GM21717 (cell line): ENCODE data around the gene RAD18.

Experiments
- ATAC-seq: cut with Tn5 transposase; IDR thresholded peaks from one replicate; pipeline ENCODE4 v1.9.1; 2021; ENCODE audit warnings: mild to moderate bottlenecking, moderate library complexity; ENCODE audit not compliant: unreplicated experiment

RAD18 gene

GRCh38 chr3:8909160-8909559 lies 54.1 kb downstream of the RAD18 start:
- ATAC-seq, result no peak

- ATAC-seq, result no peak
Measured at GRCh38 chr3:8903191-8903590, 60.1 kb downstream of the RAD18 start.

DNA sequence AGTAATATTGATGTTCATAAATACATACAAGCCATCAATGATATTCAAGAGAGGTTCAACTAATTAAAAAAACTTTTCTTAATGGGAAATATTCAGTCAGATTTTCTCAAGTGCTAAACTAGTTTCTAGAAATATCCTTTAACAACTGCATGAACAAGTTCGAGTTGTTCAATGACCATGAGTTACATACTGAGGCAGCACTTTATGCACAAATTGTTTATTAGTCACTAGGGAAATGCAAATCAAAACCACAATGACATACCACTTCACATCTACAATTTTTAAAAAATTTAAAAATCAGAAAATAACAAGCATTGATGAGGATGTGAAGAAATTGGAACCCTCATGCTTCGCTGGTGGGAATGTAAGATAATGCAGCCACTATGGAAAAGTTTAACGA lies 62.4 kb downstream of the RAD18 start:
- no peak for ATAC-seq

DNA sequence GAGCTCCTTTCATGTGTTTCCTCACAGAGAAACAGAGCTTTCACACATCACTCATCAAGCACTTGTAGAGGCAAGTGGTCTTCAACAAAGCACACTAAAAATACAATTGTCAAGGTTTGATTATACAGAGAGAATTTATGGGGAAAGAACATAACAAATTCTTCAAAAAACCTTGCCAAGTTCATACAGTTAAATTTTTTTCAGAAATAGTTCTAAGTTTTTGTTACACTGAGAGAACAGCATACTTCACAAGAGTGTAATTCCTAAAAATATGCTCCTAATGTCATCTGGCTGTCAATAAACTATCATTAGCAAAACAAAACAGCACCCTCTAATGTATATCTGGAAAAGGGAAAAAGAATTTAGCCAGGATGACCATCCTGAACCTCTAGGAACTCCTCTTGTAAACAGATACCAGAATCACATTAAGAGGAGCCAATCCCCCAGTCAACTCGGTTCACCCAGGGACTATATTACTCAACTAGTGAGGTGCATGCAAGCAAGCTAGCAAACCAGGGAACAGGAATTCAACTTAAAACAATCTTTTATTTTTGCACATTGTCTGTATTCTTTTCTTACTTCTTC lies 63.3 kb downstream of the RAD18 start:
- no peak for ATAC-seq

DNA sequence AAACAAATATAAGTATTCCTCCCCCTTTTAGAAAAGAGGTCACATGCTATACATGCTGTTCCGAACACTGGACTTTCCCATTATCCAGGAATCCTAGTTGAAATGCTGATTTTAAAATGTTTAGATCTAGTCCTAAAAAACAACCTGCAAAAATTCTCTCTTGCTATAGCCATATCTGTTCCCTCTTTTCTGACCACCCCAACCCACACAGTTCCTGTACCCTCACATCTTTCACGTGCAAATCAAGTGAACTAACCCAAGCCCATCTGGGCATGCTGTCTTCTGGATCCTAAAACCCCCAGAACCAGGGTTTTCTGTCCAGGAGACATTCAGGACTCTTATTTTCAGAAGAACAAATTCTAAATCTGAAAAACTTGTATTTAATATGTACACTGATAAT lies 67.4 kb downstream of the RAD18 start:
- no peak for ATAC-seq

DNA sequence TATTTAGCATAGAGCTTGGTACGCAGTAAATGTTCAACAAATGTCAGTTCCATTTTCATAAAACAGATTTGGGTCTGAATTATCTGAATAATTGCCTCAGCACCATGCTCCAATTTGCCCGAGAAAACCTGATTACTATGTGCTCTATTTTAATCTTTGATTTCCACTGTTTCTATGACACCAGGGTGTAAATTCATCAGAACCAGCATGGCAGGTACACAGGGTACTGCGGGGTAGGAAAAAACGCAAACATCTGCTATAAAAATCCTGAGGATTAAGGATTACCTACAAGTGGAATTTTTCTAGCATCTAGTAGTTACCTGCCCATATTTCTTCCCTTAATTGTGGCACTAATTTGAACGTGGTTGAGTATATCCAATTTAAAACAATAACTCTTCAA lies 70.3 kb downstream of the RAD18 start:
- ATAC-seq, result no peak

GRCh38 chr3:8891774-8892173 lies 71.5 kb downstream of the RAD18 start:
- ATAC-seq, result no peak

DNA sequence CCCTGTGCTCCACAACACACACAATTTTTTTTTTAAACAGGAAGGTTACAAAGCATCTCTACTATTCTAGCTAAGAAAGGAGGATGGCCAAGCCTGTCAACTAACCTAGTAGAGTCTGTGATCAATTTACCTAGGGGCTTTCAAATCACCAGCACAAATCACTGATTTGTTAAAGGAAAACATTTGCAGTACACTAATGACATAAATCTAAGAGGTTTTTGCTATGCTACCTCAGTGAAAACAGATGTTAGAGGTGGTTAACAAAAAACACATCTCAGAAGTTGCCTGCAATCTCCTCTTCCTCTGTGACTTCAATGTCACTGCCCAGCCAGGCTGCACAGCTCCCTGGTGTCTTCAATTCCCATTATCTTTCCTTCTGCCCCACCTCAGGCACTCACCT lies 72.0 kb downstream of the RAD18 start:
- ATAC-seq, result no peak

DNA sequence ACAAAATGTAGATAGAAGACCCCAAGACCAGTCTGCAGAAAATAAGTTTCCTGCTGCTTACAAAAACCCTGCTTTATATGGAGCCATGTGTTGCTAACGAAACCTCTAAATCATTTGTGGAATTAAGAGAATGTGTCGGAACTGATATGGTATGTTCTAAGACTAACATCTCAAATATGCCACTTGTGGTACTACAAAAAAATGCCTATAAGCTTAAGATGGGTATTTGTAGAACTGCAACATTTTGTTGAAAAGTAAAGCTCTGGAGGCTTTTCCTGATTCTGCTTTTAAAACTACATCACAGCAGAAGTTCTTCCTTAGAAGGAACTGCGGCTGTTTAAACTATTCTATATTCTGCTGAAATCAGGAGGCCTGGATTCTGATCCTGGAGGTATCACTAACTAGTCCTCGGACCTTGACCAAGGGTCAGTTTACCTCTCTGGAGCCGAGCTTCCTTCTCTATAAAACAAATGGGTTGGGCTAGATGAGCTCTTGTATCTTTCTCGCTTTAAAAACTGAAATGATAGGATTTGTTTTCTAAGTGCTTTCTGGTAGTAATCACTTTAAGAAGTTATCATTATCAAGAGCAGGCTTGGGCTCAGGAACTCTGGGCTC lies 74.9 kb downstream of the RAD18 start:
- ATAC-seq, result no peak

DNA sequence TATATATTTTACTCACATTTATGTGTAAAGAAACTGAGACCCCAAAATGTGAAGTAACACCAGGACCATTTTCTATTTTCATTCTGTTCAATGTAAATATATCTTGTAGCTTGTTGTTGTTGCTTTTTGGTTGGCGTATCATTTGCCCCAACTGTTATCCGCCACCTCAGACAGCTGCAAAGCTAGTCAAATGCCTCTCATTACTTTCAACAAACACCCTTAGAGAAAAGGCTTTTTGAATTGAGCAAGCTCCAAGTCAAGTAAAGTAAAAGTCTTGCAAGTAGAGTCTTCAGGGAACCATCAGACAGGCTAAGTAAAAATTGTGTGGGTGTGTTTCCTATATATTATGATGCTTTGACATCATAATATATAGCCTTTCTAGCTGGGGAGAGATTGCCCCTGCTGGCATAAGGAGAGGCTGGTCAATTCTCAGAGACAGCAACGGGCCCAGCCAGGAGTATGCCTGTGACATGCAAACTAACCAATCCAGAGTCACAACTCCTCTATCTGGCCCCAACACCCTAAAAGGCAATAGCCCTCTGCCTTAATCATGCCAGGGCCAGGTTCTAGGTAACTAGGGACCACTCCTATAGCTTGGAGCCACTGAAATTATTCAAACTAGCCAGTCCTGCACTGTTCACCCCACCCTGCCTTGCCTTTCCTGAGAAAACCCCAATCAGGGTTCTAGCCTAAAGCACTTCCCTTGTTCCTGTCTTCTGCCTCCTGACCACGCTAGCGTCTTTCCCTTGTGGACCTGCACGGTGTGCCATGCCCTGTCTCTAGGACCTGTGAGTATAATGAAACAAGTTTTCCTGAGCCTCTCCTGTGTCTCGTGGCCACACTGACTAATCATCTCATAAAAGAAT lies 75.6 kb downstream of the RAD18 start:
- ATAC-seq, result no peak

DNA sequence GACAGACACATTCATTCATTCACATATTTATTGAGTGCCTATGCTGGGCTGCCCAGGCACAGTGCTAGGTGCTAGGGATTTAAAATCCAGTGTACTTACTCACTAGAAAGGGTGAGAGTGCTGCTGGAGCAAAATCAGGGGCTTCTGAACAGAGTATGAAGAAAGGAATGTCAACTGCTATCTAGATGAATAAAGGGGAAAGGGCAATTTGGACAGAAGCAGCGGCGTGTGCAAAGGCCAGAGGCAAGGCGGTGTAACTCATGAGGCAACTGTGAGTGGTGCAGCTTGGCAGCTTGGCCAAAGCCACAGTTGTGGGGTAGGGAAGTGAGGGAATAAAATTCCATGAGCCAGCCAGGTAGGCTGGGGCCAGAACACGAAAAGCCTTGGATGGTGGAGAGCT lies 76.7 kb downstream of the RAD18 start:
- no peak for ATAC-seq

GRCh38 chr3:8885536-8886316 lies 77.5 kb downstream of the RAD18 start:
- no peak for ATAC-seq

GRCh38 chr3:8884630-8885290 lies 78.5 kb downstream of the RAD18 start:
- no peak for ATAC-seq

DNA sequence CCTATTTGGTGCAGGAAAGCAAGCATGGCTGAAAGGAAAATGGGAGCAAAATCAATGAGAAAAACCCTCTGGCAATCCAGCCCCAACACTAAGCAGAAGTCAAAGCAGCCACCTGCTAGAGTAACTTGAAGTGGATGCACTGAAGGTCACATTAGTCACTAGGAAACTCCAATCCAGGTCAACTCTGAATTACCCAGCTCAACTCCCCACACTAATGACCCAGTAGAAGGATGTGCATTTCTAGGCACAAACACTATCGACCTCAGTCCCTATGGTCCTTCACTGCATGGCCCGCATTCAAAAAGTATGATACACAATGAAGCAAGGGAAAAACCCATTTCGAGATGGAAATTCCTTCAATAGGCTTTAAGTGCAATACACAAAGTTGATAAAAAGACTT lies 80.6 kb downstream of the RAD18 start:
- ATAC-seq, result no peak

- ATAC-seq, result no peak
Measured at GRCh38 chr3:8882171-8882593, 81.1 kb downstream of the RAD18 start.

DNA sequence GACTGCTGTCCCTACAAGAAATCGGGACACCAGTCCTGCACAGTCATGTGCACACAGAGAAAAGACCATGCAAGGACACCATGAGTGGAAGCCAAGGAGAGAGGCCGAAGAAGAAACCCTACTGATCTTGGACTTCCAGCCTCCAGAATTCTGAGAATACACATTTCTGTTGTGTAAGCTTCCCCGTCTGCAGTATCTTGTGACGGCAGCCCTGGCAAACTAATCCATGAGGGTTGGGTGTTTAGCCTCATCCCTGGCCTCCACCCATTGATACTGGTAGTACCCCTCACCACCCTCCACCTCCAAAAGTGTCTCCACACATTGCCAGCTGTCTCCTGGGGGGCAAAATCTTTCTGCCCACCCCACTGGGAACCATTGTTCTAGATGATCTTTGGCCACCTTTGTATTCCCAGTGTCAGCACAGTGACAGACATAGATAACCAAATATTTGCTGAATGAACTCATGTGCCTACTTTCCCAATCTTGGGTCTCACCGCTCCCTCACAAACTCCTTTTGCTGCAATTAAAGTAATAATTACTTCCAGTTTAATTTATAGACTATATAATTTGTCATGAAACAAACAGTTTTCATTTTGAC lies 83.8 kb downstream of the RAD18 start:
- no peak for ATAC-seq

DNA sequence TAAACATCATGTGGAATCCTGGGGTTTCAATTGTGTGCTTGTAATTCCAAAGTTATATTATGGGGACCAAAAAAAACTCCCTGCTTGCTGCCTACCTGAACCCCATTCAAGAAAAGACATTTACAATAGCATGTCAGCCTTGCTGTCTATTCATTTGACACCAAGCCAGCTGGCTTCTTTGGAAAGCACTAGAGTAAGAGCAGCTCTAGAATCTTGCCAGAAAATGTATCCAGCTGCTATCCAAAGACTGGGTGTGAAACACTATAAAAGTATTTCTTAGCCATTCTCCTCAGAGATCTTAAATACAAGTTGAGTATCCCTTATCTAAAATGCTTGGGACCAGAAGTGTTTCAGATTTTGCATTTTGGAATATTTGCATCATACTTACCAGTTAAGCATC lies 87.4 kb downstream of the RAD18 start:
- no peak for ATAC-seq

DNA sequence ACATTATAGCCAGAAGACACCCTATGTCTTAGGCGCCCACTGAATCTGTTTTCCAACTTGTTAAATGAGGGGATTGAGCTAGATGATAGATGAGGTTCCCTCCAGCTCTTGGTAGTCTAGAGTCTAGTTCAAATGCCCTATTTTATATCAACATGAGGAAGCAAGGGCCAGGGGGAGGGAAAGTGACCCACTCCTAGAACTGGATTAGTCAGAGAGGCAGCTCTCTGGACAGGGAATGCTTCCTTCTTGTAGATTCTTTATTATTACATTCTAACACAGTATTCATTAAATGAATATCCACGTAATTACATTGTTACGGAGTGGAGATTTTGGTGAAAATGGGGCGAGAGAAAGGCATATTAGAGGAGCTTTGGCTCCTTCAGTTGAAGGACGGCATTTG lies 89.5 kb downstream of the RAD18 start:
- no peak for ATAC-seq

GRCh38 chr3:8872261-8872660 lies 91.0 kb downstream of the RAD18 start:
- no peak for ATAC-seq

DNA sequence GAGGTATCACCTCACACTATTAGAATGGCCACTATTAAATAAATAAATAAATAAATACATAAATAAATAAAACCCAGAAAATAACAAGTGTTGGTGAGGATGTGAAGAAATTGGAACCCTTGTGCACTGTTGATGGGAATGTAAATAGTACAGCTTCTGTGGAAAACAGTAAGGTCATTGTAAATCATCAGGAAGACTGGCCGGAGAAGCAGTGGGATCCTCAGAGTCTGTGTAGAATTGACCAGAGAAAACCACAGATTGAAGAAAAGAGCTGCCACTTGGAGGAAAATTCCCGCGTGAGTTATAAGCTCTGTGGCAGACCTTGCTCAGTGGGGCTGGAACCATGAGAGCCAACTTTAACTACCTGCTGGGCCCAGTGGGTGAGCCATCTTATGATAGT lies 92.0 kb downstream of the RAD18 start:
- no peak for ATAC-seq

DNA sequence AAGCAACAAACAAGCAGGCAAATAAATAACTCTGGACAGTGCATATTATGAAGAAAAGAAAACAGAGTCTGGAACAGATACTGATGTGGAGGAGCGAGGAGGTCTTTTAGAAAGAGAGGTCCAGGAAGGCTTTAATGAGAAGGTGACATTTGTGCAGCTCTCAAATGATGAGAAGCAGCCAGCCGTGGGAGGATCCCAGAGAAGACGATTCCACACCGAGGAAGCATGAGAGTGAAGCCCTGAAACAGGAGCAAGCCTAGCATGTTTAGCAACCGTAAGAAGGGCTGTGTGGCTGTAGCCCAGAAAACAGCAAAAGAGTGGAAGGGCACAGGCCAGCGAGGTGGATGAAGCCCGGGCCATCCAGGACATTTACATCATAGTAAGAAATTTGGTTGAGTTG lies 93.1 kb downstream of the RAD18 start:
- ATAC-seq, result no peak
